K562 (cell line): Measurements from ENCODE around the gene IL6ST. TPM values are rescaled to one million over a fixed set of nuclear protein-coding genes. Genes with fewer than 3 reads are reported as not detected.

ENCODE experiments used
- ATAC-seq: fragments of 200-7000 bp; cut with Tn5 transposase; 3 replicates; pipeline ENCODE4 v1.9.1; 2020; ENCODE audit warnings: moderate library complexity
- BruUV-seq: library from RNA; stranded (reverse); fragments of 400-500 nt; replicated peaks from 2 replicates; lab custom pipeline; 2021; lab: Mats Ljungman, UMichigan
- CTCF ChIA-PET: fragments of 300-600 bp; formaldehyde crosslinking; extraction: SDS; loops from one replicate; lab custom pipeline; 2021; ENCODE audit warnings: low intra/inter-chr PET ratio; lab: Yijun Ruan, JAX
- POLR2A ChIA-PET: fragments of 300-600, 350-650 bp; sonication (Branson Sonifier 250); formaldehyde crosslinking; extraction: SDS; loops from one replicate; lab custom pipeline; 2021; ENCODE audit warnings: antibody characterized with exemption, inconsistent platforms; lab: Yijun Ruan, JAX
- DNase-seq, 4 experiments: peaks; one replicate each; pipeline versions ENCODE4 v3.0.0 to v3.0.0-alpha.2; 2011 to 2018; ENCODE audit warnings: low spot score in 3 of 4, mixed read lengths in 3 of 4; ENCODE audit errors: extremely low read depth in 1 of 4
- FAIRE-seq: peaks from 2 replicates; lab custom pipeline; 2011; peaks lifted over from hg19 to GRCh38; lab: Jason Lieb, UNC
- H2AFZ ChIP-seq: 2 replicates; pipeline ENCODE4 v1.6.0; 2011; ENCODE audit warnings: low read depth, low read length, control low read depth, inconsistent platforms
- H3K27ac ChIP-seq: fragments of 200-600 bp; 3 replicates; pipeline ENCODE4 v1.8.0; 2011; ENCODE audit warnings: low read depth, mild to moderate bottlenecking, control low read depth, inconsistent platforms, low read length, moderate library complexity, mixed read lengths; ENCODE audit errors: extremely low read depth
- H3K27me3 ChIP-seq, 2 experiments: fragments of 300-600 bp in 1 of 2; 2 replicates in 1 of 2; 3 replicates in 1 of 2; pipeline versions ENCODE4 v1.6.0 to v1.8.0; 2011; ENCODE audit warnings: inconsistent platforms in 2 of 2, low read length in 2 of 2, mild to moderate bottlenecking in 1 of 2, mixed read lengths in 1 of 2, moderate library complexity in 1 of 2; ENCODE audit not compliant: control insufficient read depth in 2 of 2, insufficient read depth in 2 of 2
- H3K36me3 ChIP-seq: fragments of 300-600 bp; 3 replicates; pipeline ENCODE4 v1.8.0; 2011; ENCODE audit warnings: mild to moderate bottlenecking, low read length, inconsistent platforms; ENCODE audit not compliant: control insufficient read depth, insufficient read depth
- H3K4me1 ChIP-seq, 2 experiments: fragments of 200-600 bp in 1 of 2; replicated peaks in 1 of 2; 2 replicates in 1 of 2; 3 replicates in 1 of 2; pipeline versions ENCODE4 v1.5.1 to v1.8.0; 2011; ENCODE audit warnings: inconsistent platforms in 2 of 2, low read length in 2 of 2, mild to moderate bottlenecking in 1 of 2, mixed read lengths in 1 of 2, moderate library complexity in 1 of 2; ENCODE audit not compliant: control insufficient read depth in 2 of 2, insufficient read depth in 2 of 2
- H3K4me2 ChIP-seq: 2 replicates; pipeline ENCODE4 v1.6.1; 2011; ENCODE audit warnings: low read length, control low read depth, inconsistent platforms, mixed read lengths; ENCODE audit not compliant: insufficient read depth
- H3K4me3 ChIP-seq: fragments of 200-600 bp; sonication (generic), shearing (Covaris generic); 2 replicates; pipeline ENCODE4 v1.5.1; 2016; ENCODE audit warnings: control low read depth, inconsistent platforms
- H3K79me2 ChIP-seq: fragments of 200-600 bp; 3 replicates; pipeline ENCODE4 v1.8.0; 2011; ENCODE audit warnings: low read length, inconsistent platforms; ENCODE audit not compliant: control insufficient read depth, insufficient read depth
- H3K9ac ChIP-seq, 2 experiments: 2 replicates each; pipeline versions ENCODE4 v1.6.0 to v1.6.1; 2011; ENCODE audit warnings: low read depth in 2 of 2, low read length in 2 of 2, control low read depth in 1 of 2, inconsistent platforms in 1 of 2, mild to moderate bottlenecking in 1 of 2, mixed read lengths in 1 of 2; ENCODE audit not compliant: insufficient read depth in 1 of 2
- H3K9me1 ChIP-seq: one replicate; pipeline ENCODE4 v1.6.0; 2011; ENCODE audit warnings: inconsistent platforms, mild to moderate bottlenecking, low read length, moderate library complexity; ENCODE audit not compliant: control insufficient read depth, insufficient read depth
- H3K9me3 ChIP-seq: replicated peaks from 2 replicates; pipeline ENCODE4 v1.5.1; 2011; ENCODE audit warnings: low read depth, low read length, inconsistent platforms; ENCODE audit not compliant: control insufficient read depth, insufficient read depth
- H4K20me1 ChIP-seq: replicated peaks from 2 replicates; pipeline ENCODE4 v1.6.1; 2011; ENCODE audit warnings: low read length, inconsistent platforms, mixed read lengths; ENCODE audit not compliant: control insufficient read depth, insufficient read depth
- JUND ChIP-seq, 2 experiments: IDR thresholded peaks; 2 replicates in 1 of 2; 3 replicates in 1 of 2; pipeline ENCODE4 v1.6.1; 2011; ENCODE audit warnings: borderline replicate concordance in 2 of 2, low read depth in 2 of 2, low read length in 2 of 2, improper control_type of control experiment in 1 of 2, missing biosample characterization in 1 of 2, missing genetic modification characterization in 1 of 2, missing genetic modification reagents in 1 of 2
- KDM1A ChIP-seq, 2 experiments: fragments of 450-650 bp; IDR thresholded peaks; 2 replicates each; pipeline ENCODE4 v1.6.1; 2016; ENCODE audit warnings: mild to moderate bottlenecking in 2 of 2
- KDM4B ChIP-seq, 2 experiments: fragments of 450-650 bp in 1 of 2; sonication (generic) in 1 of 2; IDR thresholded peaks; 2 replicates each; pipeline ENCODE4 v1.6.1; 2016 to 2017; ENCODE audit warnings: borderline replicate concordance in 2 of 2, antibody characterized with exemption in 1 of 2, low read depth in 1 of 2, mild to moderate bottlenecking in 1 of 2
- NCOR1 ChIP-seq: fragments of 450-650 bp; IDR thresholded peaks from 2 replicates; pipeline ENCODE4 v1.6.1; 2016; ENCODE audit warnings: mild to moderate bottlenecking, moderate library complexity
- PTTG1 ChIP-seq: fragments of 450-650 bp; IDR thresholded peaks from 2 replicates; pipeline ENCODE4 v1.6.1; 2016; ENCODE audit warnings: low read depth, mild to moderate bottlenecking, missing genetic modification characterization, missing compliant biosample characterization
- ZNF57 ChIP-seq: fragments of 450-650 bp; formaldehyde crosslinking; IDR thresholded peaks from 2 replicates; pipeline ENCODE4 v1.4.0; 2020; ENCODE audit warnings: mild to moderate bottlenecking, moderate library complexity
- in situ Hi-C: fragments of 300-500 bp; cut with MboI; formaldehyde crosslinking; loops from 4 replicates; pipeline ENCODE4 v1.15.0; 2018; ENCODE audit warnings: inconsistent platforms, mixed read lengths
- intact Hi-C: fragments of 100-400 bp; cut with micrococcal nuclease; formaldehyde crosslinking; loops from 2 replicates; pipeline ENCODE4 v1.14.2; 2022
- polyA plus RNA-seq, 8 experiments: library from polyadenylated mRNA; depleted of rRNA in 4 of 8; stranded (reverse) in 5 of 8; unstranded in 3 of 8; fragments of >200 nt; fragmentation: Nextera tagmentation in 2 of 8; fragmentation: Illumina TruSeq in 1 of 8; extraction: Ambion mirVana in 2 of 8; extraction: Trizol in 1 of 8; gene quantifications; 2 replicates each; pipeline versions ENCODE4 v1.2.1 to v1.2.3, GENCODE V29; 2011 to 2014; ENCODE audit warnings: inconsistent platforms in 1 of 8, missing spikeins in 1 of 8
- total RNA-seq, 7 experiments: library from RNA; depleted of rRNA in 6 of 7; stranded (reverse); fragments of >200 nt in 6 of 7; fragmentation: Illumina TruSeq in 2 of 7; extraction: Trizol in 2 of 7; gene quantifications; 2 replicates each; pipeline versions ENCODE4 v1.2.1 to v1.2.3, GENCODE V29; 2011 to 2021; ENCODE audit warnings: low replicate concordance in 1 of 7
- TF ChIP-seq, protein P1 (sequence below): fragments of 450-650 bp; conservative IDR thresholded peaks from 2 replicates; pipeline ENCODE4 v1.6.1; 2016; ENCODE audit warnings: missing genetic modification characterization, low read depth, mild to moderate bottlenecking, control low read depth, missing compliant biosample characterization
- TF ChIP-seq, protein P2 (sequence below): fragments of 250-450 bp; sonication (Bioruptor Pico); IDR thresholded peaks from 2 replicates; pipeline ENCODE4 v1.5.0; 2021; ENCODE audit warnings: mild to moderate bottlenecking, borderline replicate concordance
- TF ChIP-seq, protein P3 (sequence below): sonication (generic); formaldehyde crosslinking; IDR thresholded peaks from 2 replicates; pipeline ENCODE4 v1.8.1; 2023; ENCODE audit warnings: mild to moderate bottlenecking, missing genetic modification reagents

IL6ST gene
- total and polyA plus RNA-seq, 9 of the 15 experiments (the other 6 are each of a cell fraction or from before 2014, with no cell fraction given), result 2.0 to 27.0 (median 7.9) TPM

GRCh38 chr5:56010431-56010830 lies 15.7 kb upstream of the IL6ST start (continued):
- TF ChIP-seq, protein P1, sequence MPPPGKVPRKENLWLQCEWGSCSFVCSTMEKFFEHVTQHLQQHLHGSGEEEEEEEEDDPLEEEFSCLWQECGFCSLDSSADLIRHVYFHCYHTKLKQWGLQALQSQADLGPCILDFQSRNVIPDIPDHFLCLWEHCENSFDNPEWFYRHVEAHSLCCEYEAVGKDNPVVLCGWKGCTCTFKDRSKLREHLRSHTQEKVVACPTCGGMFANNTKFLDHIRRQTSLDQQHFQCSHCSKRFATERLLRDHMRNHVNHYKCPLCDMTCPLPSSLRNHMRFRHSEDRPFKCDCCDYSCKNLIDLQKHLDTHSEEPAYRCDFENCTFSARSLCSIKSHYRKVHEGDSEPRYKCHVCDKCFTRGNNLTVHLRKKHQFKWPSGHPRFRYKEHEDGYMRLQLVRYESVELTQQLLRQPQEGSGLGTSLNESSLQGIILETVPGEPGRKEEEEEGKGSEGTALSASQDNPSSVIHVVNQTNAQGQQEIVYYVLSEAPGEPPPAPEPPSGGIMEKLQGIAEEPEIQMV (tag), result no peak
- TF ChIP-seq, protein P2, sequence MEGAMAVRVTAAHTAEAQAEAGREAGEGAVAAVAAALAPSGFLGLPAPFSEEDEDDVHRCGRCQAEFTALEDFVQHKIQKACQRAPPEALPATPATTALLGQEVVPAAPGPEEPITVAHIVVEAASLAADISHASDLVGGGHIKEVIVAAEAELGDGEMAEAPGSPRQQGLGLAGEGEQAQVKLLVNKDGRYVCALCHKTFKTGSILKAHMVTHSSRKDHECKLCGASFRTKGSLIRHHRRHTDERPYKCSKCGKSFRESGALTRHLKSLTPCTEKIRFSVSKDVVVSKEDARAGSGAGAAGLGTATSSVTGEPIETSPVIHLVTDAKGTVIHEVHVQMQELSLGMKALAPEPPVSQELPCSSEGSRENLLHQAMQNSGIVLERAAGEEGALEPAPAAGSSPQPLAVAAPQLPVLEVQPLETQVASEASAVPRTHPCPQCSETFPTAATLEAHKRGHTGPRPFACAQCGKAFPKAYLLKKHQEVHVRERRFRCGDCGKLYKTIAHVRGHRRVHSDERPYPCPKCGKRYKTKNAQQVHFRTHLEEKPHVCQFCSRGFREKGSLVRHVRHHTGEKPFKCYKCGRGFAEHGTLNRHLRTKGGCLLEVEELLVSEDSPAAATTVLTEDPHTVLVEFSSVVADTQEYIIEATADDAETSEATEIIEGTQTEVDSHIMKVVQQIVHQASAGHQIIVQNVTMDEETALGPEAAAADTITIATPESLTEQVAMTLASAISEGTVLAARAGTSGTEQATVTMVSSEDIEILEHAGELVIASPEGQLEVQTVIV (CRISPR knock-in tag), result no peak

- Histone ChIP-seq H3K4me2 (no peak overlapping the region), H3K9me3 (peaks cover 6% of the 10 kb centered on the region; the same call in 1 of the 2 replicates), H3K9ac (no peak overlapping the region), H3K27me3 (no peaks in the 10 kb centered on the region), H3K4me1 (no peaks in the 10 kb centered on the region), H2AFZ (no peak overlapping the region), H3K36me3 (no peaks in the 10 kb centered on the region), H4K20me1 (no peaks in the 10 kb centered on the region), H3K27ac (no peak overlapping the region), H3K79me2 (no peaks in the 10 kb centered on the region), H3K4me3 (no peak overlapping the region), H3K9me1 (no peaks in the 10 kb centered on the region)
- intact Hi-C loops (no loop called here), in situ Hi-C loops (no loop called here)
- ChIA-PET POLR2A (interaction anchor here (1.1 kb wide), 1 partner anchor 19 kb away, joined by 3 read pairs; no protein-coding TSS in a partner anchor), CTCF (no interaction called here)
- TF ChIP-seq ZNF57 (CRISPR knock-in tag) (no peak), KDM1A (IDR thresholded peaks at IDR 0.05) (peak; percentile 7 to 13; a peak in 1 of 4 replicates), JUND (IDR thresholded peaks at IDR 0.05; ENCODE audit: borderline replicate concordance, low read depth, low read length) (no peak), JUND (tag; IDR thresholded peaks at IDR 0.05; ENCODE audit: borderline replicate concordance, low read depth, low read length) (no peak), PTTG1 (tag) (no peak), NCOR1 (no peak), KDM4B (IDR thresholded peaks at IDR 0.05; ENCODE audit: borderline replicate concordance in 2 of 2, low read depth in 1 of 2) (no peak)
- TF ChIP-seq, protein P3, sequence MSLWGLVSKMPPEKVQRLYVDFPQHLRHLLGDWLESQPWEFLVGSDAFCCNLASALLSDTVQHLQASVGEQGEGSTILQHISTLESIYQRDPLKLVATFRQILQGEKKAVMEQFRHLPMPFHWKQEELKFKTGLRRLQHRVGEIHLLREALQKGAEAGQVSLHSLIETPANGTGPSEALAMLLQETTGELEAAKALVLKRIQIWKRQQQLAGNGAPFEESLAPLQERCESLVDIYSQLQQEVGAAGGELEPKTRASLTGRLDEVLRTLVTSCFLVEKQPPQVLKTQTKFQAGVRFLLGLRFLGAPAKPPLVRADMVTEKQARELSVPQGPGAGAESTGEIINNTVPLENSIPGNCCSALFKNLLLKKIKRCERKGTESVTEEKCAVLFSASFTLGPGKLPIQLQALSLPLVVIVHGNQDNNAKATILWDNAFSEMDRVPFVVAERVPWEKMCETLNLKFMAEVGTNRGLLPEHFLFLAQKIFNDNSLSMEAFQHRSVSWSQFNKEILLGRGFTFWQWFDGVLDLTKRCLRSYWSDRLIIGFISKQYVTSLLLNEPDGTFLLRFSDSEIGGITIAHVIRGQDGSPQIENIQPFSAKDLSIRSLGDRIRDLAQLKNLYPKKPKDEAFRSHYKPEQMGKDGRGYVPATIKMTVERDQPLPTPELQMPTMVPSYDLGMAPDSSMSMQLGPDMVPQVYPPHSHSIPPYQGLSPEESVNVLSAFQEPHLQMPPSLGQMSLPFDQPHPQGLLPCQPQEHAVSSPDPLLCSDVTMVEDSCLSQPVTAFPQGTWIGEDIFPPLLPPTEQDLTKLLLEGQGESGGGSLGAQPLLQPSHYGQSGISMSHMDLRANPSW (CRISPR knock-in tag), result no peak
- BruUV-seq, result no TSS peak
- no peak for ATAC-seq
- no peak for DNase-seq
- peak; percentile 23 for FAIRE-seq
Measured at GRCh38 chr5:56006600-56006999, 11.8 kb upstream of the IL6ST start.
